CD4-positive, alpha-beta T cell (primary cell): ENCODE data around the gene LRRC75A. TPM values are rescaled to one million over a fixed set of nuclear protein-coding genes. Genes with fewer than 3 reads are reported as not detected.

ENCODE experiments used
- ATAC-seq: fragments of 200-7000 bp; cut with Tn5 transposase; one replicate; pipeline ENCODE4 v1.10.0; 2022; ENCODE audit warnings: mild to moderate bottlenecking; ENCODE audit not compliant: poor library complexity
- CTCF ChIA-PET: fragments of 350-600 bp; sonication (Branson Sonifier 250); formaldehyde crosslinking; loops from one replicate; lab custom pipeline; 2021; ENCODE audit warnings: antibody characterized with exemption, inconsistent platforms; lab: Charles Lee
- POLR2A ChIA-PET: fragments of 350-600 bp; sonication (Branson Sonifier 250); formaldehyde crosslinking; loops from one replicate; lab custom pipeline; 2021; ENCODE audit warnings: antibody characterized with exemption, inconsistent platforms; lab: Charles Lee
- DNase-seq, 14 experiments: peaks; one replicate each; pipeline ENCODE4 v3.0.0-alpha.2; 2013 to 2020; ENCODE audit warnings: mixed read lengths in 2 of 14
- H3K27ac ChIP-seq, 2 donors: one replicate each; pipeline versions ENCODE4 v1.5.1 to v1.7.0; 2013; ENCODE audit warnings: low read length in 2 of 2, low read depth in 1 of 2, mild to moderate bottlenecking in 1 of 2
- H3K27me3 ChIP-seq, 2 experiments: 1 replicate in 1 of 2; 2 replicates in 1 of 2; pipeline versions ENCODE4 v1.6.1 to v1.7.0; 2013; ENCODE audit warnings: low read length in 2 of 2, control low read depth in 1 of 2, mild to moderate bottlenecking in 1 of 2, moderate library complexity in 1 of 2; ENCODE audit not compliant: insufficient read depth in 2 of 2, control insufficient read depth in 1 of 2
- H3K36me3 ChIP-seq: one replicate; pipeline ENCODE4 v1.6.1; 2013; ENCODE audit warnings: low read length, control low read depth; ENCODE audit not compliant: insufficient read depth
- H3K4me1 ChIP-seq: one replicate; pipeline ENCODE4 v1.6.1; 2013; ENCODE audit warnings: low read length, control low read depth; ENCODE audit not compliant: insufficient read depth
- H3K4me3 ChIP-seq: one replicate; pipeline ENCODE4 v1.5.1; 2013; ENCODE audit warnings: mild to moderate bottlenecking, low read length, moderate library complexity
- H3K9me3 ChIP-seq, 2 experiments: 1 replicate in 1 of 2; 2 replicates in 1 of 2; pipeline versions ENCODE4 v1.6.1 to v1.7.0; 2013; ENCODE audit warnings: low read length in 2 of 2, mild to moderate bottlenecking in 2 of 2, control low read depth in 1 of 2, moderate library complexity in 1 of 2; ENCODE audit not compliant: control insufficient read depth in 1 of 2, insufficient read depth in 1 of 2
- H3K27ac Mint-ChIP-seq: one replicate; pipeline ENCODE4 v1.8.0; 2020; ENCODE audit warnings: mixed read lengths
- H3K27me3 Mint-ChIP-seq: one replicate; pipeline ENCODE4 v1.8.0; 2021; ENCODE audit warnings: mixed read lengths
- H3K36me3 Mint-ChIP-seq: one replicate; pipeline ENCODE4 v1.8.0; 2021; ENCODE audit warnings: low read depth, mixed read lengths
- H3K4me1 Mint-ChIP-seq: one replicate; pipeline ENCODE4 v1.8.0; 2021; ENCODE audit warnings: low read depth, mixed read lengths
- H3K4me3 Mint-ChIP-seq: one replicate; pipeline ENCODE4 v1.8.0; 2020; ENCODE audit warnings: mild to moderate bottlenecking, mixed read lengths
- H3K9me3 Mint-ChIP-seq: one replicate; pipeline ENCODE4 v1.8.0; 2020; ENCODE audit warnings: mixed read lengths
- intact Hi-C, 2 experiments: fragments of 100-400 bp; cut with DNase I in 1 of 2; cut with micrococcal nuclease in 1 of 2; formaldehyde crosslinking; loops; one replicate each; pipeline versions ENCODE4 v1.15.1 to v1.9.0; 2023 to 2025; cut with DNase I, micrococcal nuclease
- total RNA-seq, 174 experiments: library from RNA in 2 of 174; stranded (reverse) in 2 of 174; gene quantifications; one replicate each; pipeline ENCODE4 v1.2.3 and lab custom pipeline; 2021 to 2026
- TF ChIP-seq, protein P1 (sequence below): fragments of 200-600 bp; IDR thresholded peaks from one replicate; pipeline ENCODE4 v1.8.0; 2022; ENCODE audit warnings: antibody characterized with exemption, mild to moderate bottlenecking

LRRC75A gene
- total RNA-seq, 2 experiments from 2014 or later: 1.5 to 1.9 TPM

DNA sequence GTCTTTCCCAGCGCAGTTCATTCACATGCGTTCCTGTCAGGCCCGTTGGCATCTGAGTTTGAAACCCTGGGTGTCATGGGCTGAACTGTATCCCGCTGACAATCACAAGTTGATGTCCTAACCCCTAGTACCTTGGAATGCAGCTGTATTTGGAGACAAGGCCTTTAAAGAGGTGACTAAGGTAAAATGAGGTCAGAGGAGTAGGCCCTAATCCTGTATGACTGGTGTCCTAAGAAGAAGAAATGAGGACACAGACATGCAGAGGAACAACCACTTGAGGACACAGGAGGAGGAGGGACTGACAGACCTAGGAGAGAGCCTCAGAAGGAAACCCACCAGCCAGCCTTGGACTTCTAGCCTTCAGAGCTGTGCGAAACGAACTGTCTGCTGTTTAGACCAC is 43.5 kb downstream of the LRRC75A start:
- DNase-seq (no peak), ATAC-seq (no peak)
- no peaks in the 10 kb centered on the region for H3K9me3 ChIP-seq
- ChIA-PET CTCF (no interaction called here), POLR2A (interaction anchor here (1.1 kb wide), 1 partner anchor 68 kb away, joined by 3 read pairs; the partner anchor contains the start of gene UBB)
- Mint-ChIP-seq H3K27me3 (no peaks in the 10 kb centered on the region), H3K27ac (peak overlapping the region; percentile 24), H3K4me1 (peaks cover 14% of the 10 kb centered on the region), H3K9me3 (no peaks in the 10 kb centered on the region), H3K36me3 (peaks cover 42% of the 10 kb centered on the region), H3K4me3 (no peak overlapping the region)
- H3K27me3 ChIP-seq: no peaks in the 10 kb centered on the region
- H3K27ac ChIP-seq: no peak overlapping the region
- H3K4me3 ChIP-seq: no peak overlapping the region
- intact Hi-C loops: no loop called here
- TF ChIP-seq, protein P1, sequence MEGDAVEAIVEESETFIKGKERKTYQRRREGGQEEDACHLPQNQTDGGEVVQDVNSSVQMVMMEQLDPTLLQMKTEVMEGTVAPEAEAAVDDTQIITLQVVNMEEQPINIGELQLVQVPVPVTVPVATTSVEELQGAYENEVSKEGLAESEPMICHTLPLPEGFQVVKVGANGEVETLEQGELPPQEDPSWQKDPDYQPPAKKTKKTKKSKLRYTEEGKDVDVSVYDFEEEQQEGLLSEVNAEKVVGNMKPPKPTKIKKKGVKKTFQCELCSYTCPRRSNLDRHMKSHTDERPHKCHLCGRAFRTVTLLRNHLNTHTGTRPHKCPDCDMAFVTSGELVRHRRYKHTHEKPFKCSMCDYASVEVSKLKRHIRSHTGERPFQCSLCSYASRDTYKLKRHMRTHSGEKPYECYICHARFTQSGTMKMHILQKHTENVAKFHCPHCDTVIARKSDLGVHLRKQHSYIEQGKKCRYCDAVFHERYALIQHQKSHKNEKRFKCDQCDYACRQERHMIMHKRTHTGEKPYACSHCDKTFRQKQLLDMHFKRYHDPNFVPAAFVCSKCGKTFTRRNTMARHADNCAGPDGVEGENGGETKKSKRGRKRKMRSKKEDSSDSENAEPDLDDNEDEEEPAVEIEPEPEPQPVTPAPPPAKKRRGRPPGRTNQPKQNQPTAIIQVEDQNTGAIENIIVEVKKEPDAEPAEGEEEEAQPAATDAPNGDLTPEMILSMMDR: no peak
- H3K4me1 ChIP-seq: peaks cover 11% of the 10 kb centered on the region
- H3K36me3 ChIP-seq: peaks cover 46% of the 10 kb centered on the region

DNA sequence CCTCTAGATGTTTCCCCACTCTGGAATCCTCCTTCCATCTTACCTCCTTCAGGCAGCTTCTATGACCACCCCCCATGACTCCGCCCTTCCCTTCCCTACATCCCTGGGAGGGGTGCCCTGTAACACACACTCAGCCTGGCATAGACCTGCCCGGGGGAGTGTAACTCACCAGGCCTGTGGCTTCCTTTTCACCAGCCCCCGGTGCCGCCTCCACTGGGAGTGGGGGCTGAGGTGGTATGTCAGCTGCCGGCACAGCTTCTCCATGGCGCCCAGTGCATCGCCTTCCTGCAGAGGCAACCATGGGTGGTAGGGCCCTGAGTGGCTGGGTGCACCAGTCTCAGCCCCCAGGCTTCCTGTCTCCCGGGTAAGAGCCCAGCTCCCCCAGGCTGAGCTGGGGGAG is 44.3 kb downstream of the LRRC75A start:
- Mint-ChIP-seq H3K27ac (peak overlapping the region; percentile 24), H3K36me3 (peaks cover 45% of the 10 kb centered on the region), H3K27me3 (no peaks in the 10 kb centered on the region), H3K9me3 (no peaks in the 10 kb centered on the region), H3K4me1 (peaks cover 14% of the 10 kb centered on the region), H3K4me3 (no peak overlapping the region)
- no peak overlapping the region for H3K27ac ChIP-seq
- no peaks in the 10 kb centered on the region for H3K27me3 ChIP-seq
- TF ChIP-seq, protein P1: no peak
- no peak for ATAC-seq
- ChIA-PET POLR2A (interaction anchor here (1.1 kb wide), 1 partner anchor 67 kb away, joined by 3 read pairs; the partner anchor contains the start of gene UBB), CTCF (no interaction called here)
- peaks cover 12% of the 10 kb centered on the region for H3K4me1 ChIP-seq
- DNase-seq: no peak
- no peaks in the 10 kb centered on the region for H3K9me3 ChIP-seq
- no peak overlapping the region for H3K4me3 ChIP-seq
- intact Hi-C loops: no loop called here
- peaks cover 54% of the 10 kb centered on the region for H3K36me3 ChIP-seq

DNA sequence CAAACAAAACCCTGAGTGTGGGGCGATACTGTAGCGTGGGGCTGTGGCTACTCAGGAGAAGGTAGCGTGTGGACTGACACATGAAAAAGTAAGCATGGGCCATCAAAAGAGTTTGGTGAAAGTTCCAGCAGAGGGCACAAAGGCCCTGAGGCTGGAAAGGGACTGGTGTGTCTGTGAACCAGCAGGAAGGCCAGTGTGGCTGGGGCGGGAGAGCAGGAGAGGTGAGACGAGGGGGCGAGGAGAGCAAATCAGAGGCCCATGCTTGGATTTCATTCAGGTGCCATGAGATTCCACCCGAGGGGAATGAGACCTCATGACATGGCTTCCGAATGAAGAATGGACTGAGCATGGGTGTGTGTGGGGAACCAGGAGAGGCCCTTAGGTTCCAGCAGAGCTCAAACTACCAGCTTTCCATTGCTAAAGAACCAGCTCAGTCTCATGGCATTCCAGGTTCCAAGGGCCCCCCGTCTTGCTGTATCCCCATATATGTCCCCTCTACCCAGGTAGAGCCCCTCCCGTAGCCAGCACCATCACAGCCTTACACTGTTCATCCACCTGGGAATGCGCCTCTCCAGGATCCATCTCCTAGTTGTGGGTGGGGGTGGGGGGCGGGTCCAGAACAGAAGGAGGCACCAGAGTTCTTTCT is 45.5 kb downstream of the LRRC75A start:
- no peaks in the 10 kb centered on the region for H3K27me3 Mint-ChIP-seq
- H3K4me3 Mint-ChIP-seq: no peak overlapping the region
- H3K36me3 ChIP-seq: peaks cover 66% of the 10 kb centered on the region
- POLR2A ChIA-PET: no interaction called here
- H3K27ac Mint-ChIP-seq: no peak overlapping the region
- H3K4me3 ChIP-seq: no peak overlapping the region
- CTCF ChIA-PET: no interaction called here
- DNase-seq: no peak
- no peaks in the 10 kb centered on the region for H3K9me3 Mint-ChIP-seq
- TF ChIP-seq, protein P1: no peak
- H3K4me1 ChIP-seq: peaks cover 23% of the 10 kb centered on the region
- no peak for ATAC-seq
- H3K4me1 Mint-ChIP-seq: peaks cover 26% of the 10 kb centered on the region
- H3K36me3 Mint-ChIP-seq: peaks cover 57% of the 10 kb centered on the region
- H3K27me3 ChIP-seq: no peaks in the 10 kb centered on the region
- no peaks in the 10 kb centered on the region for H3K9me3 ChIP-seq
- H3K27ac ChIP-seq: no peak overlapping the region
- intact Hi-C loops: no loop called here
